ENCODE measurements around the gene SARDH.

The SARDH gene

GRCh38 chr9:133737774-133738639, at the start of gene SARDH:
Gene SARDH (minus strand): TSS chr9:133738352. CDS start chr9:133734173, 4,179 bp downstream.
- no peak for DNase-seq

GRCh38 chr9:133787754-133788025, 49.5 kb upstream of the SARDH start:
- DNase-seq, result no peak

GRCh38 chr9:133786907-133787753, 49.0 kb upstream of the SARDH start:
- DNase-seq, result no peak

GRCh38 chr9:133786371-133786753, 48.2 kb upstream of the SARDH start:
- no peak for DNase-seq

- DNase-seq, result no peak
Measured at GRCh38 chr9:133785753-133786370, 47.7 kb upstream of the SARDH start.

GRCh38 chr9:133784731-133785561, 46.8 kb upstream of the SARDH start:
- DNase-seq, result no peak

GRCh38 chr9:133783331-133783731, 45.2 kb upstream of the SARDH start:
- DNase-seq, result no peak

GRCh38 chr9:133782157-133783130, 44.3 kb upstream of the SARDH start:
- DNase-seq, result no peak

- no peak for DNase-seq
Measured at GRCh38 chr9:133781828-133782135, 43.6 kb upstream of the SARDH start.

GRCh38 chr9:133780962-133781827, 43.0 kb upstream of the SARDH start:
- no peak for DNase-seq

GRCh38 chr9:133780404-133780945, 42.3 kb upstream of the SARDH start:
- DNase-seq, result no peak

- no peak for DNase-seq
Measured at GRCh38 chr9:133779516-133780403, 41.6 kb upstream of the SARDH start.

- no peak for DNase-seq
Measured at GRCh38 chr9:133779081-133779480, 40.9 kb upstream of the SARDH start.

- DNase-seq, result no peak
Measured at GRCh38 chr9:133778336-133779013, 40.3 kb upstream of the SARDH start.

GRCh38 chr9:133777871-133778270, 39.7 kb upstream of the SARDH start:
- DNase-seq, result no peak

GRCh38 chr9:133777068-133777791, 39.1 kb upstream of the SARDH start:
- no peak for DNase-seq

- no peak for DNase-seq
Measured at GRCh38 chr9:133775951-133776905, 38.1 kb upstream of the SARDH start.
